Heart left ventricle (tissue), 13 donors: ENCODE results near the gene CALHM2.

Experiments used
- POLR2A ChIP-seq, 2 donors: fragments of 450-650 bp; IDR thresholded peaks; one replicate each; pipeline ENCODE4 v1.6.1; 2017; ENCODE audit warnings: antibody characterized with exemption in 2 of 2, mild to moderate bottlenecking in 2 of 2, moderate library complexity in 2 of 2
- TF ChIP-seq, protein P1 (sequence below), 12 donors: fragments of 200-600 bp; sonication (generic) in 4 of 12; IDR thresholded peaks; one replicate each; pipeline versions ENCODE4 v1.5.0 to v1.8.0; 2018 to 2022; ENCODE audit warnings: antibody characterized with exemption in 12 of 12, mild to moderate bottlenecking in 5 of 12
- donor health status: ischemic (EF 13 %, LVEDD 7.1; RV severe dilation, severe dysfunction).
- donor health status: DM: no; HTN: yes; CAD: no.
- donor health status: DM: no; HTN: no; CAD: no.
- donor health status: ischemic (EF 25% LVEDD 6.9; RV normal size, moderate dysfunction).
- donor health status: ischemic (EF 25% LVEDD 5.7; RV mildly dilated, moderate dysfunction).
- donor health status: ischemic (EF 35%, LVEDD 5.7; RV mildly dilated, moderate dysfunction).
- donor health status: nonischemic (EF 11% LVEDD 7.7; RV severe dilation, severe dysfunction).
- donor health status: DM: yes; HTN: yes; CAD: no.
- donor health status: PGD.
- donor health status: ischemic (EF 29% LVEDD 5.4; RV normal size, mild dysfunction).
- donor health status: nonischemic (EF 23%, LVEDD 6.1; RV moderate dilation, normal function).

DNA sequence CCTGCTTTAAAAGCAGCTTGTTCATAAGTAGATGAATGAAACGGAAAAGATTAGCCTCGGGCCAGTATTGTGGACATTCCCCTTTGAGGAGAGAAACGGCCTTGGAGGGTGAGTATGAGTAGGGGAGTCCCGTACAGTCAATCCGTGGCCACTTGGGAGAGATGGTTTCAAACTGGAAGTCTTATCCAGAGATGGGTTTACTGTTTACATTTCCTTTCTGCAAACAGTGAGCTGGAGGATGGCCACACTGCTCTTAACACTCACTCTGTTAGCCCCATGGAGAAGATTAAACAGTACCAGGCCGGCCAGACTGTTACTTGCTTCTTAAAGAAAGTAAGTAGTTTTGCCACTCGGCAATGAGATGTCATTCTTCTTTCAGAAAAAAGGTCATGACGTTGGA lies 20.3 kb downstream of the CALHM2 start:
- TF ChIP-seq, protein P1, sequence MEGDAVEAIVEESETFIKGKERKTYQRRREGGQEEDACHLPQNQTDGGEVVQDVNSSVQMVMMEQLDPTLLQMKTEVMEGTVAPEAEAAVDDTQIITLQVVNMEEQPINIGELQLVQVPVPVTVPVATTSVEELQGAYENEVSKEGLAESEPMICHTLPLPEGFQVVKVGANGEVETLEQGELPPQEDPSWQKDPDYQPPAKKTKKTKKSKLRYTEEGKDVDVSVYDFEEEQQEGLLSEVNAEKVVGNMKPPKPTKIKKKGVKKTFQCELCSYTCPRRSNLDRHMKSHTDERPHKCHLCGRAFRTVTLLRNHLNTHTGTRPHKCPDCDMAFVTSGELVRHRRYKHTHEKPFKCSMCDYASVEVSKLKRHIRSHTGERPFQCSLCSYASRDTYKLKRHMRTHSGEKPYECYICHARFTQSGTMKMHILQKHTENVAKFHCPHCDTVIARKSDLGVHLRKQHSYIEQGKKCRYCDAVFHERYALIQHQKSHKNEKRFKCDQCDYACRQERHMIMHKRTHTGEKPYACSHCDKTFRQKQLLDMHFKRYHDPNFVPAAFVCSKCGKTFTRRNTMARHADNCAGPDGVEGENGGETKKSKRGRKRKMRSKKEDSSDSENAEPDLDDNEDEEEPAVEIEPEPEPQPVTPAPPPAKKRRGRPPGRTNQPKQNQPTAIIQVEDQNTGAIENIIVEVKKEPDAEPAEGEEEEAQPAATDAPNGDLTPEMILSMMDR (IDR thresholded peaks at IDR 0.05), result no peak
- TF ChIP-seq POLR2A (IDR thresholded peaks at IDR 0.05), result no peak
